Lung (tissue), 12 donors: ENCODE measurements around the gene CARNS1. TPM values are rescaled to one million over a fixed set of nuclear protein-coding genes. Genes with fewer than 3 reads are reported as not detected.

Experiments
- ATAC-seq: fragments of 200-7000 bp; cut with Tn5 transposase; one replicate; pipeline ENCODE4 v1.9.1; 2020; ENCODE audit warnings: moderate number of reproducible peaks; ENCODE audit not compliant: insufficient read depth, low FRiP score
- DNase-seq, 3 donors: peaks; one replicate each; pipeline ENCODE4 v3.0.0-alpha.2; 2013 to 2017
- H3K27ac ChIP-seq, 2 donors: one replicate each; pipeline ENCODE4 v1.5.1; 2013; ENCODE audit warnings: mild to moderate bottlenecking in 2 of 2, moderate library complexity in 2 of 2, control low read depth in 1 of 2, inconsistent platforms in 1 of 2, low read depth in 1 of 2, low read length in 1 of 2
- H3K27me3 ChIP-seq, 3 donors: one replicate each; pipeline ENCODE4 v1.5.1; 2013; ENCODE audit warnings: low read length in 2 of 3; ENCODE audit not compliant: control insufficient read depth in 3 of 3, insufficient read depth in 3 of 3
- H3K36me3 ChIP-seq, 4 donors: one replicate each; pipeline ENCODE4 v1.5.1; 2013; ENCODE audit warnings: low read length in 4 of 4, mild to moderate bottlenecking in 1 of 4, moderate library complexity in 1 of 4; ENCODE audit not compliant: control insufficient read depth in 4 of 4, insufficient read depth in 4 of 4
- H3K4me1 ChIP-seq, 5 donors: one replicate each; pipeline ENCODE4 v1.5.1; 2013; ENCODE audit warnings: low read length in 5 of 5, mild to moderate bottlenecking in 2 of 5, moderate library complexity in 1 of 5; ENCODE audit not compliant: control insufficient read depth in 5 of 5, insufficient read depth in 5 of 5
- H3K4me3 ChIP-seq: one replicate; pipeline ENCODE4 v1.5.1; 2013; ENCODE audit warnings: mild to moderate bottlenecking, control low read depth, moderate library complexity
- H3K9ac ChIP-seq, 2 donors: one replicate each; pipeline ENCODE4 v1.5.1; 2013; ENCODE audit warnings: low read length in 2 of 2, control low read depth in 1 of 2; ENCODE audit not compliant: insufficient read depth in 1 of 2
- H3K9me3 ChIP-seq, 4 donors: one replicate each; pipeline ENCODE4 v1.5.1; 2013; ENCODE audit warnings: low read length in 3 of 4, mild to moderate bottlenecking in 1 of 4, moderate library complexity in 1 of 4; ENCODE audit not compliant: control insufficient read depth in 4 of 4, insufficient read depth in 3 of 4
- CTCF ChIP-seq: IDR thresholded peaks from 2 replicates; pipeline ENCODE4 v1.5.1; 2012; ENCODE audit warnings: mild to moderate bottlenecking; ENCODE audit errors: control extremely low read depth, extremely low read depth
- WGBS, 2 donors: extraction: QIAGEN DNeasy Blood & Tissue Kit; methylation state at CpG; one replicate each; pipeline ENCODE4 v1.1.7; 2013; 5-methylcytosine and 5-hydroxymethylcytosine counted together
- polyA plus RNA-seq, 2 donors: library from polyadenylated mRNA; stranded (reverse); fragments of 200-250 nt; gene quantifications; one replicate each; pipeline ENCODE4 v1.2.1, GENCODE V29; 2013
- total RNA-seq, 2 donors: library from RNA; depleted of rRNA in 1 of 2; stranded (reverse); fragments of >200 nt in 1 of 2; gene quantifications; one replicate each; pipeline ENCODE4 v1.2.1, GENCODE V29; 2014 to 2021
- donor health status: control.
- donor health status: control.
- donor health status: Bipolar disorder and iron deficiency.
- donor health status: healthy.
- donor health status: DM: yes; HTN: yes; CAD: no.

Gene CARNS1
- total and polyA plus RNA-seq, 4 donors: 0.15 to 1.7 (median 1.4) TPM

GRCh38 chr11:67418476-67419281 lies 3.2 kb downstream of the CARNS1 start:
- no peak for TF ChIP-seq CTCF
- peak overlapping the region in 1 of 2 donors; percentile 67 for H3K27ac ChIP-seq
- H3K36me3 ChIP-seq: no peaks in the 10 kb centered on the region
- WGBS, 2 donors: 45 to 59% methylated on average over 26 of the region's 26 CpGs
- peaks cover 0 to 2% (median 0%) of the 10 kb centered on the region in 3 donors for H3K27me3 ChIP-seq
- H3K9me3 ChIP-seq: peaks cover 0 to 2% (median 0%) of the 10 kb centered on the region in 4 donors
- H3K9ac ChIP-seq: no peak overlapping the region
- peaks cover 0 to 41% (median 18%) of the 10 kb centered on the region in 5 donors for H3K4me1 ChIP-seq
- H3K4me3 ChIP-seq: no peak overlapping the region
- DNase-seq: no peak
- no peak for ATAC-seq

- Histone ChIP-seq H3K27me3 (peaks cover 0 to 2% (median 0%) of the 10 kb centered on the region in 3 donors), H3K9me3 (peaks cover 0 to 2% (median 0%) of the 10 kb centered on the region in 4 donors), H3K36me3 (no peaks in the 10 kb centered on the region), H3K4me3 (no peak overlapping the region), H3K27ac (no peak overlapping the region), H3K4me1 (peaks cover 0 to 41% (median 18%) of the 10 kb centered on the region in 5 donors), H3K9ac (no peak overlapping the region)
- 91 to 92% methylated on average over 20 to 21 of the region's 21 CpGs for WGBS, 2 donors
- DNase-seq (no peak), ATAC-seq (no peak)
- no peak for TF ChIP-seq CTCF
Observed at GRCh38 chr11:67419325-67420049, 4.0 kb downstream of the CARNS1 start.

- peaks cover 0 to 2% (median 0%) of the 10 kb centered on the region in 4 donors for H3K9me3 ChIP-seq
- no peak overlapping the region for H3K9ac ChIP-seq
- H3K4me3 ChIP-seq: peak overlapping the region; percentile 57
- no peak for DNase-seq
- WGBS, 2 donors: 38 to 43% methylated on average over 15 of the region's 15 CpGs
- H3K27ac ChIP-seq: peak overlapping the region; percentile 92 to 94
- H3K27me3 ChIP-seq: no peaks in the 10 kb centered on the region
- peaks cover 0 to 41% (median 13%) of the 10 kb centered on the region in 5 donors for H3K4me1 ChIP-seq
- TF ChIP-seq CTCF: no peak
- H3K36me3 ChIP-seq: no peaks in the 10 kb centered on the region
- no peak for ATAC-seq
Observed at GRCh38 chr11:67420147-67420645, 4.7 kb downstream of the CARNS1 start.
